Fibroblast of villous mesenchyme (primary cell): ENCODE data around the gene MYH9. TPM values are rescaled to one million over a fixed set of nuclear protein-coding genes. Genes with fewer than 3 reads are reported as not detected.

ENCODE experiments used
- DNase-seq: peaks from one replicate; pipeline ENCODE4 v3.0.0-alpha.2; 2010; ENCODE audit warnings: low read depth
- H3K4me3 ChIP-seq: 2 replicates; pipeline ENCODE4 v1.5.1; 2011; ENCODE audit warnings: low read depth, mild to moderate bottlenecking, low read length
- total RNA-seq: library from RNA; depleted of rRNA; stranded (reverse); fragments of >200 nt; gene quantifications from 2 replicates; pipeline ENCODE4 v1.2.3, GENCODE V29; 2012
- TF ChIP-seq, protein P1 (sequence below): IDR thresholded peaks from 2 replicates; pipeline ENCODE4 v1.5.1; 2012; ENCODE audit warnings: low read depth, mild to moderate bottlenecking, low read length; ENCODE audit not compliant: insufficient read depth

Gene MYH9
- total RNA-seq, 1 donor: 1,420 TPM

DNA sequence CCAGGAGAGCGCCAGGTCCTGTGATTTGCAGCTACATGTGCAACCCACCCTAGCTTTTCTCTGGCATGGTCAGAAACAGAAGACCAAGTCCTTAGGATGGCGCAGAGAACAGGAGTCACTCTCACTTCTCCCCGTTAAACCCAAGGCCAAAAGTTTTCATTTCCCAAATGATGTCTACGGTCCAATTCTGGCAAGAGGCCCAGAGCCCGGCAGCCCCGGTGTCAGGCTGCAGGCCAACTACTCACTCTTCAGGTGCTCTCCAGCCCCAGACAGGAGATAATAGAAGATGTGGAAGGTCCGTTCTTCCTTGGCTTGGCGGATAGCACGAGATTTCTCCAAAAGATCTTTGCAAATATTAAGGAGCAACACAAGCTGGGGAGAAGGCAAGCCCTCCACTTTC lies 67.2 kb downstream of the MYH9 start:
- H3K4me3 ChIP-seq: no peak overlapping the region
- TF ChIP-seq, protein P1, sequence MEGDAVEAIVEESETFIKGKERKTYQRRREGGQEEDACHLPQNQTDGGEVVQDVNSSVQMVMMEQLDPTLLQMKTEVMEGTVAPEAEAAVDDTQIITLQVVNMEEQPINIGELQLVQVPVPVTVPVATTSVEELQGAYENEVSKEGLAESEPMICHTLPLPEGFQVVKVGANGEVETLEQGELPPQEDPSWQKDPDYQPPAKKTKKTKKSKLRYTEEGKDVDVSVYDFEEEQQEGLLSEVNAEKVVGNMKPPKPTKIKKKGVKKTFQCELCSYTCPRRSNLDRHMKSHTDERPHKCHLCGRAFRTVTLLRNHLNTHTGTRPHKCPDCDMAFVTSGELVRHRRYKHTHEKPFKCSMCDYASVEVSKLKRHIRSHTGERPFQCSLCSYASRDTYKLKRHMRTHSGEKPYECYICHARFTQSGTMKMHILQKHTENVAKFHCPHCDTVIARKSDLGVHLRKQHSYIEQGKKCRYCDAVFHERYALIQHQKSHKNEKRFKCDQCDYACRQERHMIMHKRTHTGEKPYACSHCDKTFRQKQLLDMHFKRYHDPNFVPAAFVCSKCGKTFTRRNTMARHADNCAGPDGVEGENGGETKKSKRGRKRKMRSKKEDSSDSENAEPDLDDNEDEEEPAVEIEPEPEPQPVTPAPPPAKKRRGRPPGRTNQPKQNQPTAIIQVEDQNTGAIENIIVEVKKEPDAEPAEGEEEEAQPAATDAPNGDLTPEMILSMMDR: no peak
- no peak for DNase-seq

DNA sequence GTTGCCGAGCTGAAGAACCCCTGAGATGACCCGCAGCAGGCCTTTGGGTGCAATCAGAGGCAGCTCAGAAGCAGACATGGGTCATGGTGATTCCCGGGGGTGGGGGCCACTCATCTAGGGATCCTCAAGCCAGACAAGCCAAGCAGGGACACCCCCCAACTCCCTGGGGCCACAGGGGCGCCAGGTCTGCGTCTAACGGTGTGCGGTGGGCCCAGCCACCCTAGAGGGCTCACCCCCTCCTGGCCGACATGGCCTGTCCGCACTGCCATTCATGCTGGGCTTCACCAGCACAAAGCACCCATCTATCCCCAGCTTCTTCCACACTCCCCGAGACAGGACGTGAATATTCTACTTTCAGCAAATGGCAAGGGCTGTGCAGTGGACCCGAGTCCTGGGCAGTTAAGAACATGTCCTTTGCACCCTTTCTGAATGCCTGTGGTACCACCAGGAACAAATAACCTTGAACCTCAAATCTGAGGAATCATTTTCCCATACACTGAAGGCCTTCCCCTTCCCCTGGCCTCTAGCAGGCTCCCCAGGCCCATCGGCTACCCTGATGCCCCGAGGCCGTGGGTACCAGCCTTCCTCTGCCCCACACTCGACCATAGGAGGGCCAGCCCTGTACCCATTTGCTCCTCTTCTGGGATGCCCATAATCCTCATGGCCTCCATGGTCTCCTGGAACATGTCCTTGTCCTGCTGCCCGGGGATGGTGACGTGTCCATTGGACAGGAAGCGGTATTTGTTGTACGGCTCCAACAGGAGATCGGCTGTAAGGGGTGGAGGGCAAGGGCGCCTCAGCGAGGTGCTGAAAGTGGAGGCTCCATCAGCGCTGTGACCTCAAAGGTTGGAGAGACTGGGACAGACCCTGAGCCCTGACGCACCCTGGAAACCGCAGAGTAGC lies 67.9 kb downstream of the MYH9 start:
- no peak for DNase-seq
- TF ChIP-seq, protein P1: no peak

DNA sequence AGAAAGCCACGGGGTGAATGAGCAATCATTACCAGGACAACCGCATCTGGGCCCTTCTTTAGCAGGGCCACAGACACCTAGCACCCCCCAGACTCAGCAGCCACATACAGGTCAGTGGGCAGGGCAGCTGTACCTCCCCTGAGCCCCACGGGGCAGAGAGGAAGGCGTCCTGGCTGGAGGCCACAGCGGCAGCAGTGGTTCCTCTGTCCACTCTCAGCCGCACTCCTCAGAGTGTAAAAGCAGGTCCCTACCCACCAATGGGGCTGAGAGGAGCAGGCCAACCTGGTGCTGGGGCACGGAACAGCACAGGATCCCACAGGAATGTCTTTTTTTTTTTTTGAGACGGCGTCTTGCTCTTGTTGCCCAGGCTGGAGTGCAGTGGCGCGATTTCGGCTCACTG lies 69.3 kb downstream of the MYH9 start:
- H3K4me3 ChIP-seq: no peak overlapping the region
- no peak for DNase-seq
- TF ChIP-seq, protein P1: no peak

More for the DNA sequence above, 67.9 kb downstream of the MYH9 start:
- H3K4me3 ChIP-seq: no peak overlapping the region

DNA sequence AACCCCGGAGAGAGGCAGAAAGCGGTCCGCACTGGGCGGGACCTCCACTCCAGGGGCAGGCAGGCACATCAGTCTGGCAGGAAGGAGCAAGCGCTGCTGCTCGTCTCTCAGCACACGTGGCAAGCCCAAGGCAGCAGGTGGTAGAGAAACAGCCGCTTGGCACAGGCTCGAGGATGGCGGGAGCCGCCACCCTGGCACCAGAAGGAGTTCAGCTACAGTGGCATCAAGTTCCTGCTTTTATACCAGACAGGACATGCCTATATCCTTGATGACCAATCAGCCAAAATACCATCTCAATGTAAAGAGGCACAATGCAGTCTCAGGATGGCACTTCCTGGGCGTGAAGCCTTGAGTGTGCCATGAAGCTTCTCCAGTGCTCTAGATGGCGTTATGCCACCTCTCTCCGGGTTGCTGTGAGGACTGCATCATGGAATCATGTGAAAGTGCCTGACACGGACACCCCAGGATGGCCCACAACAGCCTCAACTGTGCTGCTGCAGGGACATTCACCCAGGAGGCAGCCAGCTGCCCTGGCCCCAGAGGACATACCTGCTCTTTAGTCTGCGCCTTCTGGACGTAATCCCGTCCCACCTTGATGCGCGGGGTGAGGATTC lies 70.0 kb downstream of the MYH9 start:
- no peak for DNase-seq
- TF ChIP-seq, protein P1: no peak

DNA sequence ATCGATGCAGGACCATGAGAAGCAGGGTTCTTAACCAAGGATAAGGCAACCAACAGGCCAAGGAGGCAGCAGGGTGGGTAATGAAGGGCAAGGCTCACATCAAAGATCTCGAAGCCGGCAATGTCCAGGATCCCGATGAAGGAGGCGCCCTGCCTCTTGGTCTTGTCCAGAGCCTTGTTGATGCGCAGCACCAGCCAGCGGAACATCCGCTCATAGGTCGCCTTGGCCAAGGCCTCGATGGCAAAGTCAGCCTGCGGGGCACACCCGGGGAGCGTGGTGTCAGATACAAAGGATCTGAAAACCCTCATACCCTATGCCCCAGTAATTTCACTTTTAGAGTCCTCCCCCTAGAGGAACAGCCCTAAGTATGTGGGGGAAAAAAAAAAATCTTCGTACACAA lies 71.3 kb downstream of the MYH9 start:
- H3K4me3 ChIP-seq: no peak overlapping the region
- TF ChIP-seq, protein P1: no peak
- DNase-seq: no peak

More for the DNA sequence above, 70.0 kb downstream of the MYH9 start:
- no peak overlapping the region for H3K4me3 ChIP-seq

DNA sequence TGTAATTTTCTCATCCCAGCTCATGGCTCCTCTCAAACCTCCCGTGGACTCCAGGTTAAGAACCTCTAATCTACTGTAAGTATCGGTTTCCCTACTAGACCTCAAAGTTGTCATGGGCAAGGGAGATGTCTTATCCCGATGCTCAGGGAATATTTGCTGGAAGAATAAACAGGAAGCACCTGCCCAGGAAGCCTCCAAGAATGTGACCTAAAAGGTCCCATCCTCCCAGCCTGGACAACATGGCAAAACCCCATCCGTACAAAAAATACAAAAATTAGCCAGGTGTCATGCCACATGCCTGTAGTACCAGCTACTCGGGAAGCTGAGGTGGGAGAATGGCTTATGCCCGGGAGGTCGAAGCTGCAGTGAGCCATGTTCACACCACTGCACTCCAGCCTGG lies 72.4 kb downstream of the MYH9 start:
- TF ChIP-seq, protein P1: no peak
- no peak overlapping the region for H3K4me3 ChIP-seq
- DNase-seq: no peak
